ENCODE data around the gene ACVR2A. TPM values are rescaled to one million over a fixed set of nuclear protein-coding genes. Genes with fewer than 3 reads are reported as not detected.

The ACVR2A gene
- total and polyA plus RNA-seq, 9 of the 15 experiments (the other 6 are each of a cell fraction or from before 2014, with no cell fraction given) = 1.2 to 3.9 (median 2.4) TPM

DNA sequence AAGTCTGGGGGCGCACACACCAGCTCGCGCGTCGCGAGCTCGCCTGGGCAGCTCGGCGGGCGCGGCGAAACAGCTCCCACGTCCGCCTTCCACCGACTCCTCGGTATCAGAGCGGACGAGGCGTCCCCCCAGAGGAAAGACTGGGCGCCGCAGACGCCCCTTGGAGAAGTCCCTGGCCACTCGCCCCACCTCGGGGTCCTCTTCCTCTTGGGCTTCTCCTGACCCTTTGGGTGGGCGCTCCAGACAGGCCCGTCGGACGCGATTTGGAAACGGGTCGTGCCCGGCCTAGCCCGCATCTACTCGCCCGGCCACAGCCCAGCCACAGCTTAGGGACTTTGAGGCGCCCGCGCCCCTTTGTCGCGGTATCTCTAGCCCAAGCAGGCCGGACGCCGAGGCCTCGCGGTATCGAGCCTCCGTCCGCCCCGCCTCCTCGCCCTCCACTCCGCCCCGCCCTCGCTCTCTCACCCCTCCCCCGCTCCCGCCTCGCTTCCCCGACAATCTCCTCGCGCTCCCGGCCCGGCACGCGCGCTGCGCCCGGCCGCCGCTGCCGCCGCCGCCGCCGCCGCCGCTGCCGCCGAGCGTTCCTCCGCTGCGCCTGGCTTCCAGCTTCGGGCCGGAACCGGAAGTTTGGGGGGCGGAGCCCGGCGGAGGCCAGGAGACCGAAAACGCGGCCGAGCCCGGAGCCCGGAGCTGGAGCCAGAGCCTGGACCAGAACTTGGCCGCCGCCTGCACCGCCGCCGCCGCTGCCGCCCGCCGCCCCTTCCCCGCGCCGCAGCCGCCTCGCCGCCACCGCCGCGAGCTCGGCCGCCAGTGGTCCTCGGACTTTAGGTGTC lies 749 bp upstream of the ACVR2A start (continued):
- TF ChIP-seq ILK (tag; IDR thresholded peaks at IDR 0.05; ENCODE audit: borderline replicate concordance, low read depth) (no peak), SMARCA4 (IDR thresholded peaks at IDR 0.05) (no peak), FOXP1 (CRISPR knock-in tag; IDR thresholded peaks at IDR 0.05) (peak; percentile 49; the same call in 1 of the 2 replicates), KLF13 (tag; IDR thresholded peaks at IDR 0.05; ENCODE audit: borderline replicate concordance, low read depth) (no peak), ZNF766 (CRISPR knock-in tag; conservative IDR thresholded peaks at IDR 0.05) (no peak), ZNF75A (CRISPR knock-in tag; IDR thresholded peaks at IDR 0.05) (no peak), ZNF717 (CRISPR knock-in tag; IDR thresholded peaks at IDR 0.05) (no peak), JUN (IDR thresholded peaks at IDR 0.05; ENCODE audit: borderline replicate concordance, low read depth, low read length) (no peak), JUN (CRISPR knock-in tag; IDR thresholded peaks at IDR 0.05; ENCODE audit: borderline replicate concordance) (no peak), JUNB (CRISPR knock-in tag; conservative IDR thresholded peaks at IDR 0.05) (no peak), RNF2 (IDR thresholded peaks at IDR 0.05) (0 out of 2 replicates have a peak, but pooled peaks have one; percentile 49), SNRNP70 (optimal IDR thresholded peaks at IDR 0.05; ENCODE audit: low read depth, low read length) (no peak)
- TF ChIP-seq, protein P1, sequence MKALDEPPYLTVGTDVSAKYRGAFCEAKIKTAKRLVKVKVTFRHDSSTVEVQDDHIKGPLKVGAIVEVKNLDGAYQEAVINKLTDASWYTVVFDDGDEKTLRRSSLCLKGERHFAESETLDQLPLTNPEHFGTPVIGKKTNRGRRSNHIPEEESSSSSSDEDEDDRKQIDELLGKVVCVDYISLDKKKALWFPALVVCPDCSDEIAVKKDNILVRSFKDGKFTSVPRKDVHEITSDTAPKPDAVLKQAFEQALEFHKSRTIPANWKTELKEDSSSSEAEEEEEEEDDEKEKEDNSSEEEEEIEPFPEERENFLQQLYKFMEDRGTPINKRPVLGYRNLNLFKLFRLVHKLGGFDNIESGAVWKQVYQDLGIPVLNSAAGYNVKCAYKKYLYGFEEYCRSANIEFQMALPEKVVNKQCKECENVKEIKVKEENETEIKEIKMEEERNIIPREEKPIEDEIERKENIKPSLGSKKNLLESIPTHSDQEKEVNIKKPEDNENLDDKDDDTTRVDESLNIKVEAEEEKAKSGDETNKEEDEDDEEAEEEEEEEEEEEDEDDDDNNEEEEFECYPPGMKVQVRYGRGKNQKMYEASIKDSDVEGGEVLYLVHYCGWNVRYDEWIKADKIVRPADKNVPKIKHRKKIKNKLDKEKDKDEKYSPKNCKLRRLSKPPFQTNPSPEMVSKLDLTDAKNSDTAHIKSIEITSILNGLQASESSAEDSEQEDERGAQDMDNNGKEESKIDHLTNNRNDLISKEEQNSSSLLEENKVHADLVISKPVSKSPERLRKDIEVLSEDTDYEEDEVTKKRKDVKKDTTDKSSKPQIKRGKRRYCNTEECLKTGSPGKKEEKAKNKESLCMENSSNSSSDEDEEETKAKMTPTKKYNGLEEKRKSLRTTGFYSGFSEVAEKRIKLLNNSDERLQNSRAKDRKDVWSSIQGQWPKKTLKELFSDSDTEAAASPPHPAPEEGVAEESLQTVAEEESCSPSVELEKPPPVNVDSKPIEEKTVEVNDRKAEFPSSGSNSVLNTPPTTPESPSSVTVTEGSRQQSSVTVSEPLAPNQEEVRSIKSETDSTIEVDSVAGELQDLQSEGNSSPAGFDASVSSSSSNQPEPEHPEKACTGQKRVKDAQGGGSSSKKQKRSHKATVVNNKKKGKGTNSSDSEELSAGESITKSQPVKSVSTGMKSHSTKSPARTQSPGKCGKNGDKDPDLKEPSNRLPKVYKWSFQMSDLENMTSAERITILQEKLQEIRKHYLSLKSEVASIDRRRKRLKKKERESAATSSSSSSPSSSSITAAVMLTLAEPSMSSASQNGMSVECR (CRISPR knock-in tag; IDR thresholded peaks at IDR 0.05) = 0 out of 2 replicates have a peak, but pooled peaks have one; percentile 37
- TF ChIP-seq, protein P2, sequence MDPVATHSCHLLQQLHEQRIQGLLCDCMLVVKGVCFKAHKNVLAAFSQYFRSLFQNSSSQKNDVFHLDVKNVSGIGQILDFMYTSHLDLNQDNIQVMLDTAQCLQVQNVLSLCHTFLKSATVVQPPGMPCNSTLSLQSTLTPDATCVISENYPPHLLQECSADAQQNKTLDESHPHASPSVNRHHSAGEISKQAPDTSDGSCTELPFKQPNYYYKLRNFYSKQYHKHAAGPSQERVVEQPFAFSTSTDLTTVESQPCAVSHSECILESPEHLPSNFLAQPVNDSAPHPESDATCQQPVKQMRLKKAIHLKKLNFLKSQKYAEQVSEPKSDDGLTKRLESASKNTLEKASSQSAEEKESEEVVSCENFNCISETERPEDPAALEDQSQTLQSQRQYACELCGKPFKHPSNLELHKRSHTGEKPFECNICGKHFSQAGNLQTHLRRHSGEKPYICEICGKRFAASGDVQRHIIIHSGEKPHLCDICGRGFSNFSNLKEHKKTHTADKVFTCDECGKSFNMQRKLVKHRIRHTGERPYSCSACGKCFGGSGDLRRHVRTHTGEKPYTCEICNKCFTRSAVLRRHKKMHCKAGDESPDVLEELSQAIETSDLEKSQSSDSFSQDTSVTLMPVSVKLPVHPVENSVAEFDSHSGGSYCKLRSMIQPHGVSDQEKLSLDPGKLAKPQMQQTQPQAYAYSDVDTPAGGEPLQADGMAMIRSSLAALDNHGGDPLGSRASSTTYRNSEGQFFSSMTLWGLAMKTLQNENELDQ (CRISPR knock-in tag; IDR thresholded peaks at IDR 0.05; ENCODE audit: borderline replicate concordance) = no peak
- TF ChIP-seq, protein P3, sequence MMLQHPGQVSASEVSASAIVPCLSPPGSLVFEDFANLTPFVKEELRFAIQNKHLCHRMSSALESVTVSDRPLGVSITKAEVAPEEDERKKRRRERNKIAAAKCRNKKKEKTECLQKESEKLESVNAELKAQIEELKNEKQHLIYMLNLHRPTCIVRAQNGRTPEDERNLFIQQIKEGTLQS (IDR thresholded peaks at IDR 0.05) = no peak
- TF ChIP-seq, protein P3 (CRISPR knock-in tag; conservative IDR thresholded peaks at IDR 0.05) = no peak
